H9 (cell line): ENCODE measurements around the gene KRTAP10-10. TPM values are rescaled to one million over a fixed set of nuclear protein-coding genes. Genes with fewer than 3 reads are reported as not detected.

Source experiments
- DNase-seq: peaks from one replicate; pipeline ENCODE4 v3.0.0-alpha.2; 2017
- H2AFZ ChIP-seq: one replicate; pipeline ENCODE4 v1.6.1; 2013; ENCODE audit warnings: mild to moderate bottlenecking, low read length, control low read depth, moderate library complexity
- H2AK5ac ChIP-seq: 2 replicates; pipeline ENCODE4 v1.6.1; 2013; ENCODE audit warnings: low read length, control low read depth, mixed read lengths; ENCODE audit not compliant: insufficient read length
- H2BK120ac ChIP-seq: one replicate; pipeline ENCODE4 v1.6.1; 2013; ENCODE audit warnings: low read depth, mild to moderate bottlenecking, low read length, control low read depth, inconsistent platforms; ENCODE audit not compliant: poor library complexity, severe bottlenecking
- H2BK12ac ChIP-seq: 2 replicates; pipeline ENCODE4 v1.6.1; 2013; ENCODE audit warnings: low read length, control low read depth, mixed read lengths, low read depth; ENCODE audit not compliant: insufficient read length
- H2BK15ac ChIP-seq: 2 replicates; pipeline ENCODE4 v1.6.1; 2013; ENCODE audit warnings: low read depth, low read length, control low read depth
- H2BK20ac ChIP-seq: one replicate; pipeline ENCODE4 v1.6.1; 2013; ENCODE audit warnings: low read depth, mild to moderate bottlenecking, low read length, control low read depth, inconsistent platforms; ENCODE audit not compliant: poor library complexity, severe bottlenecking
- H2BK5ac ChIP-seq: 2 replicates; pipeline ENCODE4 v1.6.1; 2013; ENCODE audit warnings: low read length, control low read depth, mixed read lengths; ENCODE audit not compliant: insufficient read length
- H3K14ac ChIP-seq: 2 replicates; pipeline ENCODE4 v1.6.1; 2013; ENCODE audit warnings: low read length, control low read depth; ENCODE audit not compliant: insufficient read depth
- H3K18ac ChIP-seq: 2 replicates; pipeline ENCODE4 v1.6.1; 2013; ENCODE audit warnings: low read depth, mild to moderate bottlenecking, mixed read lengths, low read length, control low read depth; ENCODE audit not compliant: insufficient read length
- H3K23ac ChIP-seq: 2 replicates; pipeline ENCODE4 v1.6.1; 2013; ENCODE audit warnings: low read length, control low read depth, mixed read lengths, low read depth; ENCODE audit not compliant: insufficient read length
- H3K23me2 ChIP-seq: 2 replicates; pipeline ENCODE4 v1.6.1; 2013; ENCODE audit warnings: low read depth, mild to moderate bottlenecking, mixed read lengths, low read length, control low read depth; ENCODE audit not compliant: insufficient read length, poor library complexity, severe bottlenecking
- H3K27ac ChIP-seq: 2 replicates; pipeline ENCODE4 v1.5.1; 2013; ENCODE audit warnings: low read length, control low read depth, mixed read lengths, low read depth; ENCODE audit not compliant: insufficient read length
- H3K27me3 ChIP-seq: 2 replicates; pipeline ENCODE4 v1.6.1; 2013; ENCODE audit warnings: low read length, control low read depth, inconsistent platforms; ENCODE audit not compliant: insufficient read depth
- H3K4ac ChIP-seq: 2 replicates; pipeline ENCODE4 v1.6.1; 2013; ENCODE audit warnings: low read depth, mild to moderate bottlenecking, control low read depth, inconsistent platforms, low read length, moderate library complexity
- H3K4me1 ChIP-seq: 2 replicates; pipeline ENCODE4 v1.6.1; 2013; ENCODE audit warnings: low read length, control low read depth, inconsistent platforms; ENCODE audit not compliant: insufficient read depth
- H3K4me2 ChIP-seq: 2 replicates; pipeline ENCODE4 v1.6.1; 2013; ENCODE audit warnings: low read length, control low read depth, mixed read lengths; ENCODE audit not compliant: insufficient read length, insufficient read depth
- H3K56ac ChIP-seq: 2 replicates; pipeline ENCODE4 v1.6.1; 2013; ENCODE audit warnings: low read depth, mild to moderate bottlenecking, mixed read lengths, low read length, control low read depth; ENCODE audit not compliant: insufficient read length
- H3K79me1 ChIP-seq: 2 replicates; pipeline ENCODE4 v1.6.1; 2013; ENCODE audit warnings: low read depth, mild to moderate bottlenecking, moderate library complexity, low read length, control low read depth, inconsistent platforms; ENCODE audit not compliant: insufficient read depth, poor library complexity, severe bottlenecking
- H3K79me2 ChIP-seq: 2 replicates; pipeline ENCODE4 v1.6.1; 2013; ENCODE audit warnings: low read length, control low read depth, inconsistent platforms; ENCODE audit not compliant: insufficient read depth
- H3K9ac ChIP-seq: 2 replicates; pipeline ENCODE4 v1.6.1; 2013; ENCODE audit warnings: low read length, control low read depth, mixed read lengths; ENCODE audit not compliant: insufficient read length; ENCODE audit errors: extremely low read depth
- H3K9me3 ChIP-seq: one replicate; pipeline ENCODE4 v1.6.1; 2013; ENCODE audit warnings: low read depth, low read length, inconsistent platforms; ENCODE audit not compliant: control insufficient read depth
- H3T11ph ChIP-seq: one replicate; pipeline ENCODE4 v1.6.1; 2013; ENCODE audit warnings: mild to moderate bottlenecking, low read length, control low read depth, inconsistent platforms
- H4K20me1 ChIP-seq: one replicate; pipeline ENCODE4 v1.6.1; 2013; ENCODE audit not compliant: control insufficient read depth, insufficient read length, insufficient read depth
- H4K5ac ChIP-seq: 2 replicates; pipeline ENCODE4 v1.6.1; 2013; ENCODE audit warnings: low read depth, mild to moderate bottlenecking, mixed read lengths, low read length, control low read depth; ENCODE audit not compliant: insufficient read length
- H4K8ac ChIP-seq: replicated peaks from 2 replicates; pipeline ENCODE4 v1.6.1; 2013; ENCODE audit warnings: low read length, control low read depth, mixed read lengths, low read depth; ENCODE audit not compliant: insufficient read length
- H4K91ac ChIP-seq: 2 replicates; pipeline ENCODE4 v1.6.1; 2013; ENCODE audit warnings: low read depth, mild to moderate bottlenecking, moderate library complexity, mixed read lengths, low read length, control low read depth; ENCODE audit not compliant: insufficient read length
- H3K27ac Mint-ChIP-seq, 3 experiments: 2 replicates in 2 of 3; 3 replicates in 1 of 3; pipeline ENCODE4 v1.8.0; 2020 to 2021; ENCODE audit warnings: mixed read lengths in 3 of 3, mild to moderate bottlenecking in 1 of 3, moderate library complexity in 1 of 3
- H3K27me3 Mint-ChIP-seq: 2 replicates; pipeline ENCODE4 v1.8.0; 2021; ENCODE audit warnings: low read depth, mild to moderate bottlenecking, moderate library complexity, mixed read lengths
- H3K36me3 Mint-ChIP-seq, 3 experiments: 2 replicates in 2 of 3; 3 replicates in 1 of 3; pipeline ENCODE4 v1.8.0; 2020 to 2021; ENCODE audit warnings: low read depth in 3 of 3, mixed read lengths in 3 of 3; ENCODE audit not compliant: insufficient read depth in 1 of 3
- H3K4me1 Mint-ChIP-seq, 2 experiments: 2 replicates each; pipeline ENCODE4 v1.8.0; 2020; ENCODE audit warnings: mixed read lengths in 2 of 2
- H3K4me3 Mint-ChIP-seq, 2 experiments: 2 replicates in 1 of 2; 3 replicates in 1 of 2; pipeline ENCODE4 v1.8.0; 2020 to 2021; ENCODE audit warnings: mild to moderate bottlenecking in 2 of 2, mixed read lengths in 2 of 2, moderate library complexity in 1 of 2
- H3K9me3 Mint-ChIP-seq, 2 experiments: 2 replicates in 1 of 2; 3 replicates in 1 of 2; pipeline ENCODE4 v1.8.0; 2020; ENCODE audit warnings: mild to moderate bottlenecking in 2 of 2, mixed read lengths in 2 of 2, moderate library complexity in 1 of 2
- WGBS: extraction: QIAGEN DNeasy Blood & Tissue Kit; methylation state at CpG from one replicate; pipeline ENCODE4 v1.1.7; 2013; ENCODE audit warnings: missing lambda C conversion rate, low lambda C conversion rate, mixed read lengths; ENCODE audit not compliant: insufficient read length; ENCODE audit errors: extremely low coverage; 5-methylcytosine and 5-hydroxymethylcytosine counted together
- total RNA-seq: library from RNA; stranded (reverse); gene quantifications from 2 replicates; pipeline ENCODE4 v1.2.1, GENCODE V29; 2021
- TF ChIP-seq, protein P1 (sequence below): fragments of 200-600 bp; sonication (generic); conservative IDR thresholded peaks from 3 replicates; pipeline ENCODE4 v1.8.0; 2021; ENCODE audit warnings: antibody characterized with exemption, mild to moderate bottlenecking

Gene KRTAP10-10
- total RNA-seq, 1 experiment from 2014 or later: not detected

DNA sequence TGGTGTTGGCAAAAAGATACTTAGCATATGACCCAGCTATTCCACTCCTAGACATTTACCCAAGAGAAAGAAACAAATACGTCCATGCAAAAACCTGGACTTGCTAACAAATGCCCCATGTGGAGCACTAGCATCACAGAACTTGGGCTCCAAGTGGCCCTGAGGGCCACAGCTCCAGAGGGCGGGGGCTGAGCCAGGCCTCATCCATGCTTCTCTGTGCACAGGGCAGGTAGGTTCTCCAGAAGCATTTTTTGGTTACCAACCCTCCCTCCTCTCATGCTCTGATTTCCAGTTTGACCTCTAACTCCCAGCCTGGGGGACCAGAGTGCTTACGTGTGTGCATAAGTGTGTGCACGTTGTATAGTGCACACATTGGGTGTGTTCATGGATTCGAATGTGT is 27.5 kb downstream of the KRTAP10-10 start:
- Histone ChIP-seq H2BK12ac (no peak overlapping the region), H3T11ph (no peak overlapping the region), H2AK5ac (no peak overlapping the region), H3K9ac (no peak overlapping the region), H3K23ac (no peak overlapping the region), H4K91ac (no peak overlapping the region), H3K14ac (no peak overlapping the region), H3K27me3 (no peaks in the 10 kb centered on the region), H3K18ac (no peak overlapping the region), H4K5ac (no peak overlapping the region), H4K8ac (no peak overlapping the region), H3K4me2 (no peak overlapping the region), H2BK5ac (no peak overlapping the region), H3K4ac (no peak overlapping the region), H3K27ac (no peak overlapping the region), H3K23me2 (no peaks in the 10 kb centered on the region), H2AFZ (no peak overlapping the region), H3K79me2 (no peaks in the 10 kb centered on the region), H3K9me3 (no peaks in the 10 kb centered on the region), H4K20me1 (no peaks in the 10 kb centered on the region), H3K79me1 (no peaks in the 10 kb centered on the region), H3K4me1 (no peaks in the 10 kb centered on the region), H2BK20ac (no peak overlapping the region), H2BK120ac (no peak overlapping the region), H3K56ac (no peak overlapping the region), H2BK15ac (no peak overlapping the region)
- peaks cover 9 to 18% of the 10 kb centered on the region in 2 experiments for H3K9me3 Mint-ChIP-seq
- H3K4me3 Mint-ChIP-seq: no peak overlapping the region
- no CpG with 5 or more reads among the region's 5 CpGs for WGBS
- DNase-seq: no peak
- peaks cover 15 to 17% of the 10 kb centered on the region in 2 experiments for H3K4me1 Mint-ChIP-seq
- no peak overlapping the region for H3K27ac Mint-ChIP-seq
- TF ChIP-seq, protein P1, sequence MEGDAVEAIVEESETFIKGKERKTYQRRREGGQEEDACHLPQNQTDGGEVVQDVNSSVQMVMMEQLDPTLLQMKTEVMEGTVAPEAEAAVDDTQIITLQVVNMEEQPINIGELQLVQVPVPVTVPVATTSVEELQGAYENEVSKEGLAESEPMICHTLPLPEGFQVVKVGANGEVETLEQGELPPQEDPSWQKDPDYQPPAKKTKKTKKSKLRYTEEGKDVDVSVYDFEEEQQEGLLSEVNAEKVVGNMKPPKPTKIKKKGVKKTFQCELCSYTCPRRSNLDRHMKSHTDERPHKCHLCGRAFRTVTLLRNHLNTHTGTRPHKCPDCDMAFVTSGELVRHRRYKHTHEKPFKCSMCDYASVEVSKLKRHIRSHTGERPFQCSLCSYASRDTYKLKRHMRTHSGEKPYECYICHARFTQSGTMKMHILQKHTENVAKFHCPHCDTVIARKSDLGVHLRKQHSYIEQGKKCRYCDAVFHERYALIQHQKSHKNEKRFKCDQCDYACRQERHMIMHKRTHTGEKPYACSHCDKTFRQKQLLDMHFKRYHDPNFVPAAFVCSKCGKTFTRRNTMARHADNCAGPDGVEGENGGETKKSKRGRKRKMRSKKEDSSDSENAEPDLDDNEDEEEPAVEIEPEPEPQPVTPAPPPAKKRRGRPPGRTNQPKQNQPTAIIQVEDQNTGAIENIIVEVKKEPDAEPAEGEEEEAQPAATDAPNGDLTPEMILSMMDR: no peak
- peaks cover 2% of the 10 kb centered on the region; the same call in 1 of the 2 replicates for H3K27me3 Mint-ChIP-seq
- peaks cover 4 to 10% (median 6%) of the 10 kb centered on the region in 3 experiments for H3K36me3 Mint-ChIP-seq
